ENCODE data around the gene OSBPL5.

GRCh38 chr11:3087821-3088800 is 77.0 kb downstream of the OSBPL5 start:
- TF ChIP-seq POLR2AphosphoS5 (IDR thresholded peaks at IDR 0.05; ENCODE audit: low read depth, low read length) (no peak), SIN3A (IDR thresholded peaks at IDR 0.05; ENCODE audit: borderline replicate concordance, insufficient read depth, low read length) (no peak), TAF1 (IDR thresholded peaks at IDR 0.05; ENCODE audit: borderline replicate concordance, insufficient read depth, low read length) (no peak)

All from PFSK-1 (cell line).